ENCODE data around the gene PARN.

The PARN gene

DNA sequence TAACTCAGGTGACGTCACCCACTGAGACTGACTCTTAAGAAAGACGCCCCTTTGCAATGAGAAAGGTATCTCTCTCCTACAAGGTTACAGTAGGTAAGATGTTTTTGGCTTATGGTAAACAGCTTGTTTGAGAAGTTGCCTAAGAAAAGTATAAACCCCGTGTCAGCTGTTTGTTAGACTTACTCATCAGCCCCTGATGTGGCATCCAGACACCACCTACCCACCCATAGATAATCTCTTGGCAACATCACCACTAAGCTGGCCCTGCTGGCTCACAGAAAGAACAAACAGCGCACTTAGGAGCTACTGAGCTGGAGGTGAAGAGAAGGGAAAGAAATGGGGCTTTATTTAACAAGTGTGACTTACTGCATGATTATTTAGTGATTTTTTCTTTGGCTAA lies 121.0 kb downstream of the PARN start:
- in situ Hi-C loops (cut with HindIII; ENCODE audit: low pct_unique_long_range_greater_than_20kb, low sequenced_read_pairs) = no loop called here
- no peak for TF ChIP-seq JUND (IDR thresholded peaks at IDR 0.05; ENCODE audit: low read depth)
- no peak for DNase-seq (ENCODE audit: low read depth in 1 of 2, low spot score in 1 of 2)

- in situ Hi-C loops (cut with HindIII; ENCODE audit: low pct_unique_long_range_greater_than_20kb, low sequenced_read_pairs) = no loop called here
- DNase-seq (ENCODE audit: low read depth in 1 of 2, low spot score in 1 of 2) = no peak
Observed at GRCh38 chr16:14505846-14506245, 124.2 kb downstream of the PARN start.

DNA sequence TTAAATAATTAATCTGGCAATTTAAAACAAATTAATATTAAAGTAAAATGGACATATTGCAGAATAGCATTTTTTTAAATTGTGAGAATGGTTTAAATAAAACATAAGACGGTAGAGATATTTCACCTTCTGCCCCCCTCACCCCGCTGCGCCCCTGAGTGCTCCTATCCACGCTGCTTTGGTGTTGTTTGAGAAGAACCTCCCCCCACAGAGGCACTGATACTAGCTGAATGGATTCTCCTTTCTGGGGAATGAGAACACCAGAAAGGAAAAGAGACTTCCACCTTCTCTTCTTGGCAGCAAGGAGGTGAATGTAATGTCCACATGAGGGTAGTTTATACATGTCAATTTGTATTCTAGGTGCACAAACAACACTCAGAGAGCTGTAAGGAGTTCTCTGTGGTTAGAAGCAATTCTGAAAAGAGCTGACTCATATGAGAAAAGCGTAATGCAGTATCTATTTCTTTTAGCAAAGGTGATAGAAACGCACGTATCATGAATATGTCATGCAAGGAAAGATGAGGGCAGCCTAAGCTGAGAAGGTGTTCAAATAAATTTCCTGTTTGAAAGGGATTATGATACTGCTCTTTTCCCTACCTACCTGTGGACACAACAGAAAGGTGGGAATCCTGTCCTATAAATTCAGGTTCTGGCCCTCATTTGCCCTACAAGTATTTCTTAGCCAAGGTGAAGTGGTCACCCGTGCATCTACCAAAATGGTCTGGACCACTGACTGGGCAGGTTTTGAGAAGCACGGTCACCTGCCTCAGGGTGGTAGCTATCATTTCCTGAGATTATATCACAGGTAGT lies 126.9 kb downstream of the PARN start:
- in situ Hi-C loops (cut with HindIII; ENCODE audit: low pct_unique_long_range_greater_than_20kb, low sequenced_read_pairs) = no loop called here
- no peak for DNase-seq (ENCODE audit: low read depth in 1 of 2, low spot score in 1 of 2)
- no peak for TF ChIP-seq JUND (IDR thresholded peaks at IDR 0.05; ENCODE audit: low read depth)

More at GRCh38 chr16:14505846-14506245, 124.2 kb downstream of the PARN start:
- no peak for TF ChIP-seq JUND (IDR thresholded peaks at IDR 0.05; ENCODE audit: low read depth)

DNA sequence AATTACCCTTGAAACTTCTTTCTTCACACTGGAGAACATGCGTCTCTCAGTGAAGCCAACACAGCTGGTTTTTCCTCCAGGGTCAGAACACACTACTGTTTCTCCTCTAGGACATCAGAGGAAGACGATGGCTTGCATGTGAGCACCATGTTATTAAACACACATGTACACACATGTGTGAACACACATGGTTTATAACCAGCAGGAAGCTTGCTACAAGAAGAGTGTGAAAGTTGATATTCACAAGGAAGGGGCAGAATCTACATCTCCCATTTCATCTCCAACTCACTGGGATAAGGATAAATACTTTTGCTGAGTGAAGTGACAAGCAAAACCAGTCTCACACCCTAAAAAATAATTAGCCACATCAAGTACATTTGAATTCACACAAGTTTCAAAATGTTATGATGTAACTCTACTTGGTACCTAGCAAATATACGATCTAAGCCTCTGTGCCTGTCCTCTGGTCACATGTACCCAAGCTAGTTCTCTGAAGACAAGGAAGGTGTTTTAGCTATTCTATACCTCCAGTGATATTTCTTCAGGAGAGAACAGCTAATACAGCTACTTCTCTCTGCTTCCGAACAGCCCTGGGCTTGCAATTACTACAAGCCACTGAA lies 127.7 kb downstream of the PARN start:
- DNase-seq (ENCODE audit: low read depth in 1 of 2, low spot score in 1 of 2) = no peak
- TF ChIP-seq JUND (IDR thresholded peaks at IDR 0.05; ENCODE audit: low read depth) = no peak
- in situ Hi-C loops (cut with HindIII; ENCODE audit: low pct_unique_long_range_greater_than_20kb, low sequenced_read_pairs) = no loop called here

DNA sequence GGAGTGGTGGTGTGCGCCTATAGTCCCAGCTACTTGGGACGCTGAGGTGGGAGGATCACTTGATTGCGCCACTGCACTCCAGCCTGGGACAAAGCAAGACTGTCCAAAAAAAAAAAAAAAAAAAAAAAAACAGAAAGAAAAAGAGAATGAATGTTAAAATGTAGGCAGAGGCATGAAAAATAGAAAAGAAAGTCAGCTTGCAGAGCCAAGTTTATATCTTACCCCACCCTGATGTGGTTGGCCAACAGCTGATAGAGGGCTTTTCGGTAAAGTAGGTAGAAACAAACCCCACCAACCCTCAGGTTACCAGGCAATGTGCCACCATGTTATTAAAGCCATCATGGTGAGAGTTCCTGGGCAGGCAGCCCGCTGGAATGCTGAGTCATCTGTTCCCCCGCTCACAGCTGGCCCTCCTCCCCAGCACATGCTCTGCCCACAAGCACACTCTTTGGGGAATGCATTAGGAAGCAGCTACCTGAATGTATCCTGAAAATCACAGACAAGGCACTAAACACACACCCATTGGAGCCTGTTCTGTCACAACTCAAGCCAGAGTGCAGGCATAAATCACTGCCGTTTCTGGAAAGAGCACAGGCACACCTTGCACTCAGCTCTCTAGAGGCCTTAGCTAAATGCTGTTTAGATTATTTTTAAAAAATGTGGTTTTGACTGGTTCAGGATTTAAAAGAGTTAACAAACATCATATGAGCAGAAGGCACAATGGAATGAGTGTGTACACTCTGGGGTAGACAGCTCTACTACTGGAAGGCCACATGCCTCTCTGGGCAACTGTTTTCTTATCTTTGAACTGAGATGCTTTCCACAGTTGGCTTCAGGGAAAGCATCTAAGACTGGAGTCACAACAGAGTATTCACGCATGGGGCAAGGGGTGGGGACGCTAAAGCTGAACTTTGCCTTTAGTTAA lies 128.5 kb downstream of the PARN start:
- DNase-seq (ENCODE audit: low read depth in 1 of 2, low spot score in 1 of 2) = peak; percentile 23 to 82
- no peak for TF ChIP-seq JUND (IDR thresholded peaks at IDR 0.05; ENCODE audit: low read depth)
- in situ Hi-C loops (cut with HindIII; ENCODE audit: low pct_unique_long_range_greater_than_20kb, low sequenced_read_pairs) = no loop called here

DNA sequence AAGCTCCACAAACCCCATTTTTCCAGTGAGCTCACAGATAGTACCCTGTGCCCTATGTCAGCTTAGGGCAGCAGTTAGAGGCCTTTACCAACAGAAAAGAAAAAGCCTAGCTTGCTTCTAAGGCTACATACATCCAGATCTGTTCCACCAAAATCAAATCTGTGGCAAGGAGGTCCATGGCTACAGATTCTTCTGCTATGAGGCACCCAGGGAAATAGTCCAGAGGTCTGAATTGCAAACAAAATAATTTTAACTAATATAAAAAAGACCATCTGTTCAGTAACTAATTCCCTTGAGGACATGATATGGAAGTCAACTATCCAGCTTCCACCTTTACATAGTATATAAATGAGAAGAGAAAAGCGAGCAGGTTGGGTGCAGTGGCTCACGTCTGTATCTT lies 129.3 kb downstream of the PARN start:
- DNase-seq (ENCODE audit: low read depth in 1 of 2, low spot score in 1 of 2) = no peak
- TF ChIP-seq JUND (IDR thresholded peaks at IDR 0.05; ENCODE audit: low read depth) = no peak
- in situ Hi-C loops (cut with HindIII; ENCODE audit: low pct_unique_long_range_greater_than_20kb, low sequenced_read_pairs) = no loop called here

DNA sequence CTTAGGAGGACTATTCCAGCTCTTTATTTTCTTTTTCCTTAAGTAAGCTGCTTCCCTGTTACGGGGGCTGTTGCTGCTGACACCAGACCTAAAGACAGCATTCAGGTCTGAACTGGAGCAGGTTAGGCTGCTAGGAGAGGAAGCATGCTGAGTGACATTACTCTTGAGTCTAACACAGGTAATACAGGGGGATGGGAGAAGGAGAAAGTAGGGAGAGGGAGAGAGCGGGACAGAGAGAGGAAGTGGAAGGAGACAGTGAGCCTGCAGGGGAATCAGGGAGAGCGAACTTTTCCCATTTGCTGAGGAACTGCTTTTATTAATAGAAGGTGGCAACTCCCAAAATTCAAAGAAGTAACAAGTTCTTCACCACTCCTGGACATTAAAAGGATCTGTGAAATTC lies 130.9 kb downstream of the PARN start:
- no peak for DNase-seq (ENCODE audit: low read depth in 1 of 2, low spot score in 1 of 2)
- no peak for TF ChIP-seq JUND (IDR thresholded peaks at IDR 0.05; ENCODE audit: low read depth)
- in situ Hi-C loops (cut with HindIII; ENCODE audit: low pct_unique_long_range_greater_than_20kb, low sequenced_read_pairs) = no loop called here

DNA sequence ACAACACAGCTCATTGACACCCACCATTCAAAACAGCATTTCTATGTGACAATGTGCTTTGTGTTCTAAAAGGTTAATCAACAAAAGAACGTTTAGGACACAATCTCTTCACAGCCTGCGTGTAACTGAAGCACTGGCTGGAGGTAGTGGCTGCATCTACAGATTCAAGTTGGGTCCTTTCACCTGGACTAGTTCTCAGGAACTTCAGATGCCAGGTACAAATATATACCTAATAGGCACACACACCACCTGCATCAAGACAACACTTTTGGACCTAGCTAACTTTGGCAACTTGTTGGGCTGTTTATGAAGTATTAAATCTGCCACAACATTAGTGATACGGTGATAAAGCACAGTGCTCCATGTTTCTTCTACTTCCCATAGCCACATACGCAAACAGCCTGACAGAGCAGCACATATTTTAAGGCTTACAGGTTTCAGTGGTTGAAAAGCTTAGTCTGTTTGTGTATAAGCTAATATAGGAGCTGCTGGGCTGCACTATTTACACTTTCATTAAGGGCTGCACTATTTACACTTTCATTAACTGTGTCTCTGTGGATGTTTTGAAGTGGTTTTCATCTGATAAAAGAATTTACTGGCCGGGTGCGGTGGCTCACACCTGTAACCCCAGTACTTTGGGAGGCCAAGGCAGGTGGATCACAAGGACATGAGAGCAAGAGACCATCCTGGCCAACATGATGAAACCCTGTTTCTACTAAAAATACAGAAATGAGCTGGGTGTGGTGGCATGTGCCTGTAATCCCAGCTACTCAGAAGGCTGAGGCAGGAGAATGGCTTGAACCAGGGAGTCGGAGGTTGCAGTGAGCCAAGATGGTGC lies 132.6 kb downstream of the PARN start:
- TF ChIP-seq JUND (IDR thresholded peaks at IDR 0.05; ENCODE audit: low read depth) = no peak
- peak in 1 of 2 experiments; percentile 35 for DNase-seq (ENCODE audit: low read depth in 1 of 2, low spot score in 1 of 2)
- in situ Hi-C loops (cut with HindIII; ENCODE audit: low pct_unique_long_range_greater_than_20kb, low sequenced_read_pairs) = no loop called here

DNA sequence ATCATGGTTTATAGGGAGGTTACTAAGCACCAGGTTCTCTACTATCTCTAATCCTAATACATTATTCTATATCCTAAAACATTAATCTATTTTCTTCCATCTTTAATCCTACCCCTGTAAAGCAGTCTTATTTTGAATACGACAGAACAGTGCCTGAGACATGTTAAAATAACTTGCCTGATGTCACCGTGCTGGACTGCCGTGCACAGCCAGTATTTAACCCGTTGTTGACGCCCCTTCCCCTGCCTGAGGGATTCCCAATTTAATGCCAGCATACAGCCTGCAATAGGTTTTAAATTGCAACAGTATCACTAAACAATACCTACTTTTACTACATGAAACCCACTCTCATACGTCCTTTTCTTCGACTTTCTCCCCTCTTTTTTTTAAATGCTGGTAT lies 133.3 kb downstream of the PARN start:
- DNase-seq (ENCODE audit: low read depth in 1 of 2, low spot score in 1 of 2) = no peak
- in situ Hi-C loops (cut with HindIII; ENCODE audit: low pct_unique_long_range_greater_than_20kb, low sequenced_read_pairs) = no loop called here
- no peak for TF ChIP-seq JUND (IDR thresholded peaks at IDR 0.05; ENCODE audit: low read depth)

- in situ Hi-C loops (cut with HindIII; ENCODE audit: low pct_unique_long_range_greater_than_20kb, low sequenced_read_pairs) = no loop called here
- TF ChIP-seq JUND (IDR thresholded peaks at IDR 0.05; ENCODE audit: low read depth) = no peak
- no peak for DNase-seq (ENCODE audit: low read depth in 1 of 2, low spot score in 1 of 2)
Observed at GRCh38 chr16:14496047-14496770, 133.9 kb downstream of the PARN start.

GRCh38 chr16:14495213-14496046 lies 134.6 kb downstream of the PARN start:
- in situ Hi-C loops (cut with HindIII; ENCODE audit: low pct_unique_long_range_greater_than_20kb, low sequenced_read_pairs) = no loop called here
- TF ChIP-seq JUND (IDR thresholded peaks at IDR 0.05; ENCODE audit: low read depth) = no peak
- no peak for DNase-seq (ENCODE audit: low read depth in 1 of 2, low spot score in 1 of 2)

Measured in T47D (cell line).